CD4-positive, alpha-beta T cell treated with Interleukin-21 for 1 hour (primary cell): Measurements from ENCODE around the gene MAP4K2.

ENCODE experiments used
- DNase-seq: peaks from one replicate; pipeline ENCODE4 v3.0.0-alpha.2; 2020

Gene MAP4K2

GRCh38 chr11:64753380-64754123, 49.5 kb downstream of the MAP4K2 start:
- DNase-seq = no peak

DNA sequence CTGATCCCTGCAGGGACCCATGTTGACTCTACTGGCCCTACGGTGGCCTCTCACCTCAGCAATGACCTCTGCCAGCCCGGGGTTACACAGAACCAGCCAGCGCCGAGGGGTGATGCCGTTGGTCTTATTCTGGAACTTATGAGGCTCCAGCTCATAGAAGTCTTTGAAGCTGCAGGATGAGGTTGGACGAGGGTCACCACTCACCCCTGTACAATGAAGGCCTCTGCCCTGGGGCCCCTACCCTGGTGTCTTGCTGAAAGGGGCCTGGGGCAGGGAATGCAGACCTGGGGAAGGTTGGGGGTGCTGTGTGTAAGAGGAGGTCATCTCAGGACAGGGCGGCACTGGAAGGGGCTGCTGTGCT, 50.0 kb downstream of the MAP4K2 start:
- DNase-seq = no peak

GRCh38 chr11:64752175-64752970, 50.6 kb downstream of the MAP4K2 start:
- no peak for DNase-seq

- no peak for DNase-seq
These were observed 51.4 kb downstream of the MAP4K2 start for GRCh38 chr11:64751580-64751979.

DNA sequence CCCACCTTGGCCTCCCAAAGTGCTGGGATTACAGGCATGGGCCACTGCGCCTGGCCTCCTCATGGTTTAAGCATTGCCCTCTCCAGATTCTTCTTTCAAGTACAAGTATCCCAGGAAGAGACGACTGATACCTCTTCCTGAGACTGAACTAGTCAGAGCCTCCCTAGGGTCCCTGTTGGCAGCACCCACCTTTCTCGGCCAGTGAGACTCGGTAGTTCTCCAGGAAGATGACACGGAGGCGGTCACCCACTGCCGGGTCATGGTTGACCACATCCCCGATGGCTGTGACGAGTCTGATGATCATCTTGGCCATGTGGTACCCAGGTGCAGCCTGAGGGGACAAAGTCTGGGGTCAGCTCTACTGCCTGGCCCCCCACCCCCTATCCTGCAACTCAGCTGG, 51.9 kb downstream of the MAP4K2 start:
- no peak for DNase-seq

DNA sequence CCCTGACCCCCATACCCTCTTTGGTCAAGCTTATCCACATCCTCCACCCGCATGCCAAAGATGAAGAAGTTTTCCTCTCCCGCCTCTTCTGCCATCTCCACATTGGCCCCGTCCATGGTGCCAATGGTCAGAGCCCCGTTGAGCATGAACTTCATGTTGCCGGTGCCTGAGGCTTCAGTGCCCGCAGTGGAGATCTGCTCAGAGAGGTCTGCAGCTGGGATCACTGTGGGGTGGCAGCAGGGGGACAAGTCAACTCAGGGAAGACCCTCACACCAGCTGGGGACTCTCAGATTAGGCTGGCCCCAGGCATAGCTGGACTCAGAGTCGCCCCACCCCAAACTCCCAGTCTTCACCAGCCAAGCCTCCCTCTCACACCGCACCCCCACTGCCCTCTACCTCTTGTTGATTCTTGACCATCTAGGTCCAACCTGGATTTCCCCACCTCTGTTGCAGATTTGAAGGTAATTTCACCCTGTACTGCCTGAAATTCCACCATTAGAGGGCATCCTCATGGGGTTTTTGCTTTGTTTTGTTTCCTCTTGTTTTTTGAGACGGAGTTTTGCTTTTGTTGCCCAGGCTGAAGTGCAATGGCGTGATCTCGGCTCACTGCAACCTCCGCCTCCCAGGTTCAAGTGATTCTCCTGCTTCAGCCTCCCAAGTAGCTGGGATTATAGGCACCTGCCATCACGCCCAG, 52.5 kb downstream of the MAP4K2 start:
- peak; percentile 45 for DNase-seq

GRCh38 chr11:64747961-64748665, 54.9 kb downstream of the MAP4K2 start:
- DNase-seq = no peak

GRCh38 chr11:64746486-64746885, 56.5 kb downstream of the MAP4K2 start:
- no peak for DNase-seq

DNA sequence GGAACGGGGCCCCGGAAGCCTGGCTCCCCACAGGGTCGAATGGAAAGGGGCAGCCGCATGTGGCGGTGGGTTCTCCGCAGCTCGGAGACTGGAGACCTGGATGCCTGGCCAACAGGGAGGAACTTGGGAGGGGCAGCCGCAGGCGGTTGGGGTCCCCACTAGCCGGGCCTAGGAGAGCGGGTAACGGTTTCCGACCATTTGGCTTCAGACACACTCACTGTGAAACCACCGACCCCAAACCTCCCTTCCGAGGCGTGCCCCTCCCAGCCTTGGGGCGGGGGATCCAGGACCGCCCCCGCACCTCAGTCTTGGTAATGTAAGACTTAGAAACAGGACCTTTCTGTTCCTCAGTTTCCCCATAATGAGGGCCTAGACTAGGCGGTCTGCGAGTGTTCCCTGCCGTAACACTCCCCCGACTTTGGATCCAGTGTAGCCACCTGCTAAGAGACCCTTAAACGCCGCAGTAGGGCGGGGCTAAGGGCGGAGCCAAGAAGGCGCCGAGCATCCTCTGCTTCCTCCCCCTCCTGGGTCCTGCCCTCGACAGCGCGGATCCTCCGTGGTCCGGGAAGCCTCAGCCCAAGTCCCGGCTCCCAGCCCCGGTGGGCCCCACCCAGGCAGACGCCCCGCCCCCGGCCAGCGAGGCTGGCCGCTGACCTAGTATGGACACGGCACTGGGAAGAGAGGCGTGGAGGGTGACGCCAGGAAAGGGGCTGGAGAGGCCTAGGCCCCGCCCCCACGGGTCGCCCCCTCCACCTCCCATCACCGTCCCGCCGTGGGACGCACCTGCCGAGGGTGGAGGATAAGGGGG, 57.3 kb downstream of the MAP4K2 start:
- peak; percentile 85 for DNase-seq

DNA sequence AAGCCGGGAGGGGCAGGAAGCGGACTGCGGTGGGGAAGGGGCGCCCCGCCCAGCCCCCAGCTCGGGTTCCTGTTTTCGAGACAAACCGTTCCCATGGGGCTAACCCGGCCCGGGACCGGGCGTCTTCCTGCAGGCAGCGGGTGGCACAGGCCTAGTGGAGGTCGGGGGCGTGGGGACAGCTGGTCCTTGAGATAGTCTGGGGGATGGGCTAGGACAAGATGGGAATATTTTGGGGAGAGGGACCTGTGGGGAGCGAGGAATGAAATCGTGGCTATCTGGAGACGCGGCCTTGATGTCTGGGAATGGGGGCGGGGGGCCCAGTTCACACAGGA, 57.9 kb downstream of the MAP4K2 start:
- peak; percentile 90 for DNase-seq

GRCh38 chr11:64744544-64745188, 58.3 kb downstream of the MAP4K2 start:
- DNase-seq = no peak

- DNase-seq = peak; percentile 88
These were observed 59.1 kb downstream of the MAP4K2 start, which contains the start of gene RASGRP2 for GRCh38 chr11:64743591-64744543. TSS of gene RASGRP2 (minus strand) at chr11:64744142. CDS start at chr11:64742866, 1,276 bp downstream.

GRCh38 chr11:64742889-64743590, 60.0 kb downstream of the MAP4K2 start:
- peak; percentile 76 for DNase-seq

DNA sequence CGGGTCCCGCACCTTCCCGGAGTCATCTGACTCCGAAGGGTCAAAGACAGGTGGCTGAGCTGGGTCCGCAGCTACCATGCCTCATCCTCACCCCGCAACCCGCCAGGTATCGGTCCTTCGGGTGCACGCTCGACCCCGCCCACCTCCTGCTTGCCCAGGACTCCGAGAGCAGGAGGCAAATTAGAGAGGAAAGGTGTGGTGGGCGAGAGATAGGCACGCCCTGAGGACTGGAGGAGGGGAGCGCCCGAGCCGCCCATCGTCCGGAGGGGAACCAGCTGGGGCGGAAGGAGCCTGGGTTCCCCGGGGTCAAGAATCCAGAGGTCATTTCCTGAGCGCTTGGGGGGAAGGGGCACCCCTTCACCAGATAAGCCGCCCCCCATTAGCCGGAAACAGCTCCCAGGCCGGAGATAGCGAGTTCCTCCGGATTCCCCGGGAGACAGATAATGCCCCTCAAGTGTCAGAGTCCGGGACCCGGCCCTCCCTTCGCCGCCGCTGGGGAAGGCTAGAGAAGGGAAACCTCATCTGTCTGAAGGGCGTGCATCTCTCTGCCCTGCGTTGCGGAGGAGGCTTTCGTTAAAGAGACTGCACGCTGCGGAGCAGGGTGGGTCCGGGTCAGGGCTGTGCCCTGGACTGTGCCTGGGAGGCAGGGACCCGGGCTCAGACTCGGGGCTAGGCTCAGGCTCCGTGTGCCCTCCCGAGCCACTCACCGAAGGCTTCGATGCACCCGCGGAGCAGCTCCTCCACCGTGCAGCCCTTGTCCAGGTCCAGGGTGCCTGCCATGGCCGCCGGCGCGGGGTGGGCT, 60.7 kb downstream of the MAP4K2 start:
- no peak for DNase-seq

GRCh38 chr11:64741375-64742086, 61.5 kb downstream of the MAP4K2 start:
- DNase-seq = no peak

GRCh38 chr11:64739871-64740270, 63.1 kb downstream of the MAP4K2 start:
- DNase-seq = no peak

- no peak for DNase-seq
These were observed 66.4 kb downstream of the MAP4K2 start for GRCh38 chr11:64736654-64737053.

DNA sequence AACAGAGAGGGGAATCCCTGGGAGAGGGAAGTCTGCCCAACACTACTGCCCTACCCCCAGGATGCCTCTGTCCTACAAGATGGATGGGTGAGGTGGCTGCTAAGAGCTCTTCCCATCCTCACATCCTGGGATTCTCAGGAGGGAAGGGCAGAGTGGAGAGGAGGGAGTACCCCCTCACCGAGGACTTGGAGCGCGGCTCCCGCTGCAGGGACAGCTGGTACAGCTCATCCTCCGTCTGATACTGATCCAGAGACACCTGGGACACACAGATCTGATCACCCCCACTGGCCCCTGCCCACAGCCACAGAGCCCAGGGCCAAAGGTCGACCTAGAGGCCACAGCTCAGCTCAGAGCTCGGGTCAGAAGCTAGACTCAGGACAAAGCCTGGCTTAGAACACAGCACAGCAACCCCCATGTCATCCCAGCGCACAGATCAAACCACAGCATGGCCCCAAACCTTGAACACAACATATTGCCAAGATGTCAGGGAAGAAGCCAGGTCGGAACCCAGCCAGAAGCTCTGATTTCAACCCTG, 67.2 kb downstream of the MAP4K2 start:
- no peak for DNase-seq
